Psoas muscle (tissue), 8 donors: ENCODE data around the gene IQCM. TPM values are rescaled to one million over a fixed set of nuclear protein-coding genes. Genes with fewer than 3 reads are reported as not detected.

ENCODE experiments used
- ATAC-seq, 4 donors: fragments of 200-7000 bp; cut with Tn5 transposase; one replicate each; pipeline ENCODE4 v1.9.1; 2020; ENCODE audit warnings: moderate library complexity in 3 of 4, mild to moderate bottlenecking in 2 of 4
- DNase-seq, 2 donors: peaks; one replicate each; pipeline ENCODE4 v3.0.0-alpha.2; 2020
- H3K27ac ChIP-seq: fragments of 200-600 bp; one replicate; pipeline ENCODE4 v1.8.0; 2022
- H3K27me3 ChIP-seq, 3 donors: fragments of 200-600 bp in 1 of 3; one replicate each; pipeline versions ENCODE4 v1.6.1 to v1.8.0; 2013 to 2022; ENCODE audit warnings: low read length in 2 of 3, mild to moderate bottlenecking in 2 of 3, moderate library complexity in 1 of 3; ENCODE audit not compliant: insufficient read depth in 3 of 3
- H3K36me3 ChIP-seq, 2 donors: fragments of 200-600 bp in 1 of 2; one replicate each; pipeline versions ENCODE4 v1.6.1 to v1.8.0; 2013 to 2022; ENCODE audit warnings: low read depth in 1 of 2, mild to moderate bottlenecking in 1 of 2, moderate library complexity in 1 of 2; ENCODE audit not compliant: insufficient read depth in 1 of 2
- H3K4me1 ChIP-seq: fragments of 200-600 bp; one replicate; pipeline ENCODE4 v1.8.0; 2022
- H3K4me3 ChIP-seq: fragments of 200-600 bp; one replicate; pipeline ENCODE4 v1.8.0; 2022; ENCODE audit warnings: mild to moderate bottlenecking
- H3K9me3 ChIP-seq: fragments of 200-600 bp; one replicate; pipeline ENCODE4 v1.8.0; 2022
- CTCF ChIP-seq: fragments of 200-600 bp; IDR thresholded peaks from one replicate; pipeline ENCODE4 v1.8.0; 2022; ENCODE audit warnings: antibody characterized with exemption
- WGBS, 3 donors: extraction: QIAGEN DNeasy Blood & Tissue Kit; methylation state at CpG; one replicate each; pipeline versions ENCODE4 v1.1.6 to v1.1.7; 2013; 5-methylcytosine and 5-hydroxymethylcytosine counted together
- intact Hi-C, 2 donors: fragments of 100-400 bp; cut with DNase I; formaldehyde crosslinking; loops; one replicate each; pipeline versions ENCODE4 v1.11.0 to v1.14.2; 2022
- polyA plus RNA-seq, 3 donors: library from polyadenylated mRNA; stranded (reverse); fragments of 200-250 nt; gene quantifications; one replicate each; pipeline ENCODE4 v1.2.3, GENCODE V29; 2013
- total RNA-seq, 4 donors: library from RNA; stranded (reverse); fragmentation: NEBNext Ultra II Directional in 2 of 4; extraction: Animal tissue kit (Norgen Biotek cat#: 25700) in 2 of 4; gene quantifications; one replicate each; pipeline versions ENCODE4 v1.2.1 to v1.2.4, GENCODE V29; 2021 to 2023
- donor health status: healthy with polysubstance abuse.
- donor health status: DM: no; HTN: no; CAD: no; lungs with moderate emphysema.
- donor health status: Bipolar disorder and iron deficiency.
- donor health status: healthy.
- donor health status: DM: yes; HTN: yes; CAD: no.
- donor health status: DM: no; HTN: no; CAD: no.
- donor health status: DM: no; HTN: no; CAD: no.
- donor health status: DM: yes; HTN: yes; CAD: no.

The IQCM gene
- total and polyA plus RNA-seq, 7 donors = 1.1 TPM; not detected in 6

DNA sequence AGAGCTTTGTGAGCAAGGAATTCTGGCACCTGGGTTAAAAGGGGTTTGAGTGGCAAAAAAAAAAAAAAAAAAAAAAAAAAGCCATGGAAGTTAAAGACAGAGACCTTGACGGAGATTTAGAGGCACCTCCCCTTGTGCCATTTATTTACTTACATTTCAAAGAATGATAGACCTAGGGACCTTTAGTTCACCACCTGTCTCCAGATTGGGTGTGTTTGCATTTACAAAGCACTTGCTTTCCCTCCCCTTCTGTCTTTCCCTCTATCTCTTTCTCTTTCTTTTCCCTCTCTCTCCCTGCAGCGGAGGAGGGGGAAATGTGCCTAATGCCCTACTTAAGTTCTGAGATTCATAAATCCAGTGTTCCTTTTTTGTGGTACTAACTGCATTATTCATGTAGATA is 116.0 kb downstream of the IQCM start:
- WGBS, 3 donors = 72 to 81% (median 77%) methylated on average over 2 of the region's 2 CpGs
- Histone ChIP-seq H3K27ac (no peak overlapping the region), H3K4me1 (no peaks in the 10 kb centered on the region), H3K27me3 (no peaks in the 10 kb centered on the region), H3K4me3 (no peak overlapping the region), H3K36me3 (no peaks in the 10 kb centered on the region), H3K9me3 (peaks cover 4% of the 10 kb centered on the region)
- no peak for TF ChIP-seq CTCF
- no peak for DNase-seq
- ATAC-seq = no peak
- intact Hi-C loops = no loop called here

DNA sequence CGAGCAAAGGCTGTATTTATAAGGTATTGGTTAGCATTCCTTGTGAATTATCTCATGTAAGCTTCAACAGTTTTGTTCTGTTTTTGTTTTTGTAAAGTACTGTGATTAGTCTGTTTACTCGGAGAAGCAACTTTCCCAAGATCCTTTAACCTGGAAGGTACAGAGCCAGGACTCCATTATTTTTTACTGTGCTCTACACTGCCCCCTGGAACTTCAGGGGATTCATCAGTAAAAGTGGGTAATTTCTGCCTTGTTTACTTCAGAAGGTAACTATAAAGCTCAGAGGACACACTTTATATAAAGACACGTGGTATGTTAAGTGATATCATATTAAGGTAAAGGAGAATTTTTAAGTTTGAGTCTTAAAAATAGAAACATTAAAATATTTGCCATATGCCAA is 124.9 kb downstream of the IQCM start:
- ATAC-seq = no peak
- Histone ChIP-seq H3K27ac (no peak overlapping the region), H3K4me3 (no peak overlapping the region), H3K36me3 (no peaks in the 10 kb centered on the region), H3K4me1 (no peaks in the 10 kb centered on the region), H3K9me3 (no peaks in the 10 kb centered on the region), H3K27me3 (no peaks in the 10 kb centered on the region)
- 78 to 84% (median 79%) methylated on average over 3 of the region's 3 CpGs for WGBS, 3 donors
- TF ChIP-seq CTCF = no peak
- DNase-seq = no peak
- intact Hi-C loops = no loop called here

GRCh38 chr4:149684516-149684915 is 131.1 kb downstream of the IQCM start:
- Histone ChIP-seq H3K4me3 (no peak overlapping the region), H3K27me3 (no peaks in the 10 kb centered on the region), H3K36me3 (no peaks in the 10 kb centered on the region), H3K27ac (no peak overlapping the region), H3K4me1 (no peaks in the 10 kb centered on the region), H3K9me3 (no peaks in the 10 kb centered on the region)
- intact Hi-C loops = no loop called here
- 60 to 73% (median 65%) methylated on average over 2 of the region's 2 CpGs for WGBS, 3 donors
- DNase-seq (no peak), ATAC-seq (no peak)
- TF ChIP-seq CTCF = no peak

GRCh38 chr4:149676076-149676475 is 139.6 kb downstream of the IQCM start:
- H3K27me3 ChIP-seq = no peaks in the 10 kb centered on the region
- no peak overlapping the region for H3K4me3 ChIP-seq
- H3K36me3 ChIP-seq = no peaks in the 10 kb centered on the region
- intact Hi-C loops = no loop called here
- H3K4me1 ChIP-seq = no peaks in the 10 kb centered on the region
- DNase-seq (no peak), ATAC-seq (no peak)
- no peak for TF ChIP-seq CTCF
- peaks cover 15% of the 10 kb centered on the region for H3K9me3 ChIP-seq
- 59 to 78% (median 74%) methylated on average over 3 of the region's 3 CpGs for WGBS, 3 donors
- H3K27ac ChIP-seq = no peak overlapping the region

DNA sequence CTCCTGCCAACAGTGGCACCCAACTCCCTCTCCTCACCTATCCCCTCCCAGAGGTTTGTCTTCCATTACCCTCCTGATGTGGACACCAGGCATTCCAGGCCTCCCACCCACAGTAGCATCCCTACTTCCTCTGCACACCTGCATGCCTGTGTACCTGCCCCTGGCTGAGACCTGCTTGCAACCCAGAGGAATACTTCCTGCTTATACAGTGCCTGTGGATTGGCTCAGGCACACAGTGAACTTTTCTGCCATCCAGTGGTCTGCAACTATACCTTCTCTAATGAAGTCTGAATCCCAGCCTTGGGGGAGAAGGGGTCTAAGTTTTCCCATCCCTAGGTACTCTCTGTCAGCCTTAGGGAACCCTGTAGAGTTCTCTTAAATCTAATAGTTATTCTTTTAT is 169.9 kb downstream of the IQCM start:
- H3K27ac ChIP-seq = no peak overlapping the region
- no peak for TF ChIP-seq CTCF
- H3K4me1 ChIP-seq = no peaks in the 10 kb centered on the region
- H3K9me3 ChIP-seq = no peaks in the 10 kb centered on the region
- ATAC-seq = no peak
- DNase-seq = no peak
- H3K36me3 ChIP-seq = no peaks in the 10 kb centered on the region
- intact Hi-C loops = no loop called here
- no peaks in the 10 kb centered on the region for H3K27me3 ChIP-seq
- H3K4me3 ChIP-seq = no peak overlapping the region
